KMS-11 (cell line): ENCODE data around the gene DEPDC5.

ENCODE experiments used
- H2AFZ ChIP-seq: fragments of 200-600 bp; sonication (generic); 2 replicates; pipeline ENCODE4 v1.6.1; 2016; ENCODE audit warnings: antibody characterized with exemption, mixed run types, low read depth
- H3K27ac ChIP-seq: fragments of 200-600 bp; sonication (generic); 2 replicates; pipeline ENCODE4 v1.6.1; 2016; ENCODE audit warnings: mild to moderate bottlenecking, mixed run types
- H3K27me3 ChIP-seq: fragments of 200-600 bp; sonication (generic); 2 replicates; pipeline ENCODE4 v1.6.1; 2017; ENCODE audit warnings: mild to moderate bottlenecking, low read depth, mixed run types, moderate library complexity; ENCODE audit not compliant: insufficient read depth
- H3K36me3 ChIP-seq: fragments of 200-600 bp; sonication (generic); 2 replicates; pipeline ENCODE4 v1.6.1; 2017; ENCODE audit warnings: mild to moderate bottlenecking, mixed run types; ENCODE audit not compliant: insufficient read depth
- H3K4me1 ChIP-seq: fragments of 200-600 bp; sonication (generic); 2 replicates; pipeline ENCODE4 v1.6.1; 2016; ENCODE audit warnings: mild to moderate bottlenecking, low read depth, mixed run types; ENCODE audit not compliant: poor library complexity, severe bottlenecking
- H3K4me2 ChIP-seq: fragments of 200-600 bp; sonication (generic); 2 replicates; pipeline ENCODE4 v1.7.0; 2016; ENCODE audit warnings: mild to moderate bottlenecking, mixed run types
- H3K4me3 ChIP-seq: fragments of 200-600 bp; sonication (generic); IDR thresholded peaks from 2 replicates; pipeline ENCODE4 v1.6.1; 2017; ENCODE audit warnings: low read depth, low read length, mixed read lengths; ENCODE audit not compliant: insufficient read depth
- H3K79me2 ChIP-seq: fragments of 200-600 bp; sonication (generic); 2 replicates; pipeline ENCODE4 v1.6.1; 2016; ENCODE audit warnings: low read depth, mixed run types; ENCODE audit not compliant: insufficient read depth
- H3K9ac ChIP-seq: fragments of 200-600 bp; sonication (generic); 2 replicates; pipeline ENCODE4 v1.6.1; 2016; ENCODE audit warnings: mild to moderate bottlenecking, mixed run types
- H4K20me1 ChIP-seq: fragments of 200-600 bp; sonication (generic); 2 replicates; pipeline ENCODE4 v1.6.1; 2016; ENCODE audit warnings: mild to moderate bottlenecking, mixed run types; ENCODE audit not compliant: insufficient read depth
- TF ChIP-seq, protein P1 (sequence below): fragments of 200-600 bp; sonication (generic); conservative IDR thresholded peaks from 2 replicates; pipeline ENCODE4 v1.6.1; 2017; ENCODE audit warnings: low read depth, mild to moderate bottlenecking, antibody characterized with exemption, low read length, moderate library complexity, mixed read lengths

Gene DEPDC5

DNA sequence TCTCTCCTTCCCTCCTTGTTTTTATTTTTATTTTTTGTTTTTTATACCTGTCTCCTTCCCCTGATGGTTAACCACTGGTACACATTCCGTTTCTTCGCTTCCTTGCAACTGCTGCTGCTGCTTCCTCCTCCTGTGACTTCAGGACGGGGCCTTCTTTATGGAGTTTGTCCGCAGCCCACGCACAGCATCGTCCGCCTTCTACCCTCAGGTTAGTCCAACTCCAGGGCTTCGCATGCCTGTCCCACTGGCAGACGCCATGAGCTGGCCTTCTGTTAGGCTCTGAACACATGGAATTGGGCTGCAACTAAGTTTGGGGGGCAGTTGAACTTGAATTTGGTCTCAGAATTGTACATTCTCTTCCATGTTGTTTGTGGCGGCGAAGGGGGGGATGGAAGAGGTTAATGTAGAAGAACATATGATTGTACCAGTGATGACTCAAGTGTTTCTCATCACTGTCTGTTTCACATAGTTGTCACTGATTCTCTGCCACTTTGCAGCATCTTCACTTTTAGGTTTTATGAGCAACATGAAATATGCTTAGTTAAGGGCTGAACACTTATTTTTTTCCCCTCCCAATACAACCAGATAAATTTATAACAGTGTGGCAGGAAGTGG is 107.5 kb downstream of the DEPDC5 start:
- Histone ChIP-seq H2AFZ (no peak overlapping the region), H4K20me1 (no peaks in the 10 kb centered on the region; the same call in 1 of the 2 replicates), H3K27ac (no peak overlapping the region), H3K4me1 (peaks cover 6% of the 10 kb centered on the region), H3K4me2 (no peak overlapping the region), H3K4me3 (no peak overlapping the region), H3K27me3 (no peaks in the 10 kb centered on the region), H3K36me3 (no peaks in the 10 kb centered on the region), H3K79me2 (no peaks in the 10 kb centered on the region), H3K9ac (no peak overlapping the region)
- TF ChIP-seq, protein P1, sequence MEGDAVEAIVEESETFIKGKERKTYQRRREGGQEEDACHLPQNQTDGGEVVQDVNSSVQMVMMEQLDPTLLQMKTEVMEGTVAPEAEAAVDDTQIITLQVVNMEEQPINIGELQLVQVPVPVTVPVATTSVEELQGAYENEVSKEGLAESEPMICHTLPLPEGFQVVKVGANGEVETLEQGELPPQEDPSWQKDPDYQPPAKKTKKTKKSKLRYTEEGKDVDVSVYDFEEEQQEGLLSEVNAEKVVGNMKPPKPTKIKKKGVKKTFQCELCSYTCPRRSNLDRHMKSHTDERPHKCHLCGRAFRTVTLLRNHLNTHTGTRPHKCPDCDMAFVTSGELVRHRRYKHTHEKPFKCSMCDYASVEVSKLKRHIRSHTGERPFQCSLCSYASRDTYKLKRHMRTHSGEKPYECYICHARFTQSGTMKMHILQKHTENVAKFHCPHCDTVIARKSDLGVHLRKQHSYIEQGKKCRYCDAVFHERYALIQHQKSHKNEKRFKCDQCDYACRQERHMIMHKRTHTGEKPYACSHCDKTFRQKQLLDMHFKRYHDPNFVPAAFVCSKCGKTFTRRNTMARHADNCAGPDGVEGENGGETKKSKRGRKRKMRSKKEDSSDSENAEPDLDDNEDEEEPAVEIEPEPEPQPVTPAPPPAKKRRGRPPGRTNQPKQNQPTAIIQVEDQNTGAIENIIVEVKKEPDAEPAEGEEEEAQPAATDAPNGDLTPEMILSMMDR: no peak

DNA sequence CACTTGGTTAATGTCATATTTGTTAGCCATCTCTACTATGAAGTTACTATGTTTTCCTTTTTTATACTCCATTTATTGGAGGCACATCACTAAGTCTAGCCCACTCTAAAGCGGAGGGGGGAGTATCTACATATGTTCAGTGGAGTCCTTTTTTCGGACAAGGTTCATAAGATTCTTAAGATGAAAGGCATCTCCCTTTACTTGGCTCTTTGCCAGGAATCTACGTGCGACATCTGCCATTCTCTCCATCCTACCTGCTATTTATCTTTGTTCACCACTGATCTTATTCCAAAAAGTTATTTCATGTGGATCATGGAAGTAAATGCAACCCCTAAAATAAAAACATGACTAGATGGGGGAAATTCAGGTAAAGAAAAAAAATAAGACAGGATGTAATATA is 113.1 kb downstream of the DEPDC5 start:
- Histone ChIP-seq H3K27me3 (no peaks in the 10 kb centered on the region), H3K79me2 (no peaks in the 10 kb centered on the region), H3K4me3 (no peak overlapping the region), H3K4me2 (no peak overlapping the region), H3K36me3 (no peaks in the 10 kb centered on the region), H3K9ac (no peak overlapping the region), H3K4me1 (peaks cover 6% of the 10 kb centered on the region), H4K20me1 (no peaks in the 10 kb centered on the region), H2AFZ (no peak overlapping the region), H3K27ac (no peak overlapping the region)
- TF ChIP-seq, protein P1: no peak

GRCh38 chr22:31867386-31868153 is 113.8 kb downstream of the DEPDC5 start:
- no peak overlapping the region for H3K9ac ChIP-seq
- H4K20me1 ChIP-seq: no peaks in the 10 kb centered on the region
- no peaks in the 10 kb centered on the region for H3K79me2 ChIP-seq
- H3K4me3 ChIP-seq: no peak overlapping the region
- H2AFZ ChIP-seq: no peak overlapping the region
- TF ChIP-seq, protein P1: no peak
- no peaks in the 10 kb centered on the region for H3K36me3 ChIP-seq
- no peaks in the 10 kb centered on the region for H3K27me3 ChIP-seq
- no peak overlapping the region for H3K4me2 ChIP-seq
- H3K4me1 ChIP-seq: peaks cover 6% of the 10 kb centered on the region
- no peak overlapping the region for H3K27ac ChIP-seq

DNA sequence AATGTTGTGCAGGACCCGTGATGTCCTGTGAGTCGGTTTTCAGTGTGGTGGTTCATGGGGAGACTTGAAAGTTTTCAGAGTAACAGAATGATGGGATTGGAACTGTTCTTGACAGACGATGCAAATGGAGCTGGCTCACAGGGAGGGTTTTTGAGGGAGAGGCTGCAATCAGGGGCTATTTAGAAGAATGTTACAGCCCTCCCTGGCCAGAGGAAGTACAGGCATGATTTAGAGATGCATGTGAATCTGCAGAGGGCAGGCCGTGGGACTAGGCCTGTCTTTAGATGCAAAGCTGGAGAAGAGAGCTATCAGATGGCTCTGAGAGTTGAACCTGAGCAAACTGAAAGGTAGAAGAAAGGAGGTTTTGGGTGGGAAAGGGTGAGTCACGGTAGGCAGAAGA is 115.9 kb downstream of the DEPDC5 start:
- H3K4me3 ChIP-seq: no peak overlapping the region
- H3K4me1 ChIP-seq: no peaks in the 10 kb centered on the region
- H3K27ac ChIP-seq: no peak overlapping the region
- no peak overlapping the region for H3K4me2 ChIP-seq
- H3K79me2 ChIP-seq: no peaks in the 10 kb centered on the region
- H3K36me3 ChIP-seq: no peaks in the 10 kb centered on the region
- TF ChIP-seq, protein P1: no peak
- H3K9ac ChIP-seq: no peak overlapping the region
- H3K27me3 ChIP-seq: no peaks in the 10 kb centered on the region
- no peaks in the 10 kb centered on the region for H4K20me1 ChIP-seq
- no peak overlapping the region for H2AFZ ChIP-seq
